Measurements from ENCODE around the gene KRT3.

DNA sequence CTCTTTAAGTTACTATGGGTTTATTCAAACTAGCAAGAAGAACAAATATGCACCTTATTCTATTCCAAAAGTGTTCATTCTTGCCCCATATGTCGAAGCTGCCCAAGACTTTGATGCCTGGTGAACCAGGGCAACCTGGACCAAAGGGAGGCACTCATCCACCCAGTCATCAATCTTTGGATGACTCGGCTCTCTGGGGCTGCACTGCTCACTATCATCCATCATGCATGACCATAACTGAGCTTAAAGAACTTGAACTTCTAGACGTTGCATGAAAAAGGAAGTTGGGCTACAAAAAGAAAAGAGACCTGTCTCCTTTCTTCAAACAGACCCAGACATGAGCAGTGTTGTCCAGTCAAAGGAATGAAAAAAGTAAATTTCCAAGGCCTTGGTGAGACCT, 16.8 kb upstream of the KRT3 start:
- TF ChIP-seq, protein P1, sequence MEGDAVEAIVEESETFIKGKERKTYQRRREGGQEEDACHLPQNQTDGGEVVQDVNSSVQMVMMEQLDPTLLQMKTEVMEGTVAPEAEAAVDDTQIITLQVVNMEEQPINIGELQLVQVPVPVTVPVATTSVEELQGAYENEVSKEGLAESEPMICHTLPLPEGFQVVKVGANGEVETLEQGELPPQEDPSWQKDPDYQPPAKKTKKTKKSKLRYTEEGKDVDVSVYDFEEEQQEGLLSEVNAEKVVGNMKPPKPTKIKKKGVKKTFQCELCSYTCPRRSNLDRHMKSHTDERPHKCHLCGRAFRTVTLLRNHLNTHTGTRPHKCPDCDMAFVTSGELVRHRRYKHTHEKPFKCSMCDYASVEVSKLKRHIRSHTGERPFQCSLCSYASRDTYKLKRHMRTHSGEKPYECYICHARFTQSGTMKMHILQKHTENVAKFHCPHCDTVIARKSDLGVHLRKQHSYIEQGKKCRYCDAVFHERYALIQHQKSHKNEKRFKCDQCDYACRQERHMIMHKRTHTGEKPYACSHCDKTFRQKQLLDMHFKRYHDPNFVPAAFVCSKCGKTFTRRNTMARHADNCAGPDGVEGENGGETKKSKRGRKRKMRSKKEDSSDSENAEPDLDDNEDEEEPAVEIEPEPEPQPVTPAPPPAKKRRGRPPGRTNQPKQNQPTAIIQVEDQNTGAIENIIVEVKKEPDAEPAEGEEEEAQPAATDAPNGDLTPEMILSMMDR (IDR thresholded peaks at IDR 0.05; ENCODE audit: insufficient read depth, low read length, poor library complexity, severe bottlenecking) = no peak
- TF ChIP-seq EZH2phosphoT487 (conservative IDR thresholded peaks at IDR 0.05; ENCODE audit: low read length) = no peak

All from SU-DHL-6 (cell line).